ENCODE measurements around the gene ADCY2. TPM values are rescaled to one million over a fixed set of nuclear protein-coding genes. Genes with fewer than 3 reads are reported as not detected.

Gene ADCY2
- total and polyA plus RNA-seq, 9 of the 15 experiments (the other 6 are each of a cell fraction or from before 2014, with no cell fraction given): 0.01 to 0.15 (median 0.03) TPM; not detected in 5

DNA sequence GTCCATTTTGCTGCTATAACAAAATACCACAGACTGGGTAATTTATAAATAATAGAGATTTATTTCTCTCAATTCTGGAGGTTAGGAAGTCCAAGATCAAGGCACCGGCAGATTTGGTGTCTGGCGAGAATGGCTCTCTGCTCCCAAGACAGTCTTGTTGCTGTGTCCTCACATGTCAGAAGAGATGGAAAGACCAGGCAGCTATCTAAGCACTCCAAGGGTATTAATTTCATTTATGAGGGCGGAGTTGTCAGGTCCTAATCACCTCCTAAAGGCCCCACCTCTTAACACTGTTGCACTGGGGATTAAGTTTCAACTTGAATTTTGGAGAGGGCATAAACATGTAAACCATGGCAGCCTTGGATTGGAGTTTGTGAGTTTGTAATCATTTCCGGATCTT lies 30.3 kb downstream of the ADCY2 start (continued):
- TF ChIP-seq, protein P1, sequence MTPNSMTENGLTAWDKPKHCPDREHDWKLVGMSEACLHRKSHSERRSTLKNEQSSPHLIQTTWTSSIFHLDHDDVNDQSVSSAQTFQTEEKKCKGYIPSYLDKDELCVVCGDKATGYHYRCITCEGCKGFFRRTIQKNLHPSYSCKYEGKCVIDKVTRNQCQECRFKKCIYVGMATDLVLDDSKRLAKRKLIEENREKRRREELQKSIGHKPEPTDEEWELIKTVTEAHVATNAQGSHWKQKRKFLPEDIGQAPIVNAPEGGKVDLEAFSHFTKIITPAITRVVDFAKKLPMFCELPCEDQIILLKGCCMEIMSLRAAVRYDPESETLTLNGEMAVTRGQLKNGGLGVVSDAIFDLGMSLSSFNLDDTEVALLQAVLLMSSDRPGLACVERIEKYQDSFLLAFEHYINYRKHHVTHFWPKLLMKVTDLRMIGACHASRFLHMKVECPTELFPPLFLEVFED (CRISPR knock-in tag; conservative IDR thresholded peaks at IDR 0.05): no peak
- TF ChIP-seq GABPA (tag; conservative IDR thresholded peaks at IDR 0.05; ENCODE audit: low read depth) (no peak), TRIM28 (IDR thresholded peaks at IDR 0.05) (no peak), ZNF431 (CRISPR knock-in tag; IDR thresholded peaks at IDR 0.05) (no peak), MTA2 (IDR thresholded peaks at IDR 0.05; ENCODE audit: low read depth) (no peak), CREB1 (IDR thresholded peaks at IDR 0.05) (no peak), CREB1 (CRISPR knock-in tag; IDR thresholded peaks at IDR 0.05) (no peak), MECOM (CRISPR knock-in tag; IDR thresholded peaks at IDR 0.05) (no peak)
- TF ChIP-seq, protein P2, sequence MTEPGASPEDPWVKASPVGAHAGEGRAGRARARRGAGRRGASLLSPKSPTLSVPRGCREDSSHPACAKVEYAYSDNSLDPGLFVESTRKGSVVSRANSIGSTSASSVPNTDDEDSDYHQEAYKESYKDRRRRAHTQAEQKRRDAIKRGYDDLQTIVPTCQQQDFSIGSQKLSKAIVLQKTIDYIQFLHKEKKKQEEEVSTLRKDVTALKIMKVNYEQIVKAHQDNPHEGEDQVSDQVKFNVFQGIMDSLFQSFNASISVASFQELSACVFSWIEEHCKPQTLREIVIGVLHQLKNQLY (CRISPR knock-in tag; conservative IDR thresholded peaks at IDR 0.05): no peak
- TF ChIP-seq, protein P3, sequence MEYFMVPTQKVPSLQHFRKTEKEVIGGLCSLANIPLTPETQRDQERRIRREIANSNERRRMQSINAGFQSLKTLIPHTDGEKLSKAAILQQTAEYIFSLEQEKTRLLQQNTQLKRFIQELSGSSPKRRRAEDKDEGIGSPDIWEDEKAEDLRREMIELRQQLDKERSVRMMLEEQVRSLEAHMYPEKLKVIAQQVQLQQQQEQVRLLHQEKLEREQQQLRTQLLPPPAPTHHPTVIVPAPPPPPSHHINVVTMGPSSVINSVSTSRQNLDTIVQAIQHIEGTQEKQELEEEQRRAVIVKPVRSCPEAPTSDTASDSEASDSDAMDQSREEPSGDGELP (CRISPR knock-in tag; IDR thresholded peaks at IDR 0.05; ENCODE audit: borderline replicate concordance): no peak
- TF ChIP-seq, protein P4, sequence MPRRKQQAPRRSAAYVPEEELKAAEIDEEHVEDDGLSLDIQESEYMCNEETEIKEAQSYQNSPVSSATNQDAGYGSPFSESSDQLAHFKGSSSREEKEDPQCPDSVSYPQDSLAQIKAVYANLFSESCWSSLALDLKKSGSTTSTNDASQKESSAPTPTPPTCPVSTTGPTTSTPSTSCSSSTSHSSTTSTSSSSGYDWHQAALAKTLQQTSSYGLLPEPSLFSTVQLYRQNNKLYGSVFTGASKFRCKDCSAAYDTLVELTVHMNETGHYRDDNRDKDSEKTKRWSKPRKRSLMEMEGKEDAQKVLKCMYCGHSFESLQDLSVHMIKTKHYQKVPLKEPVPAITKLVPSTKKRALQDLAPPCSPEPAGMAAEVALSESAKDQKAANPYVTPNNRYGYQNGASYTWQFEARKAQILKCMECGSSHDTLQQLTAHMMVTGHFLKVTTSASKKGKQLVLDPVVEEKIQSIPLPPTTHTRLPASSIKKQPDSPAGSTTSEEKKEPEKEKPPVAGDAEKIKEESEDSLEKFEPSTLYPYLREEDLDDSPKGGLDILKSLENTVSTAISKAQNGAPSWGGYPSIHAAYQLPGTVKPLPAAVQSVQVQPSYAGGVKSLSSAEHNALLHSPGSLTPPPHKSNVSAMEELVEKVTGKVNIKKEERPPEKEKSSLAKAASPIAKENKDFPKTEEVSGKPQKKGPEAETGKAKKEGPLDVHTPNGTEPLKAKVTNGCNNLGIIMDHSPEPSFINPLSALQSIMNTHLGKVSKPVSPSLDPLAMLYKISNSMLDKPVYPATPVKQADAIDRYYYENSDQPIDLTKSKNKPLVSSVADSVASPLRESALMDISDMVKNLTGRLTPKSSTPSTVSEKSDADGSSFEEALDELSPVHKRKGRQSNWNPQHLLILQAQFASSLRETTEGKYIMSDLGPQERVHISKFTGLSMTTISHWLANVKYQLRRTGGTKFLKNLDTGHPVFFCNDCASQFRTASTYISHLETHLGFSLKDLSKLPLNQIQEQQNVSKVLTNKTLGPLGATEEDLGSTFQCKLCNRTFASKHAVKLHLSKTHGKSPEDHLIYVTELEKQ (CRISPR knock-in tag; IDR thresholded peaks at IDR 0.05): no peak

All from K562 (cell line).